ENCODE results near the gene HSD17B1. TPM values are rescaled to one million over a fixed set of nuclear protein-coding genes. Genes with fewer than 3 reads are reported as not detected.

The HSD17B1 gene
- total and polyA plus RNA-seq, 2 of the 13 experiments (the other 11 are each of a cell fraction or from before 2014, with no cell fraction given): 0.54 to 0.93 TPM

DNA sequence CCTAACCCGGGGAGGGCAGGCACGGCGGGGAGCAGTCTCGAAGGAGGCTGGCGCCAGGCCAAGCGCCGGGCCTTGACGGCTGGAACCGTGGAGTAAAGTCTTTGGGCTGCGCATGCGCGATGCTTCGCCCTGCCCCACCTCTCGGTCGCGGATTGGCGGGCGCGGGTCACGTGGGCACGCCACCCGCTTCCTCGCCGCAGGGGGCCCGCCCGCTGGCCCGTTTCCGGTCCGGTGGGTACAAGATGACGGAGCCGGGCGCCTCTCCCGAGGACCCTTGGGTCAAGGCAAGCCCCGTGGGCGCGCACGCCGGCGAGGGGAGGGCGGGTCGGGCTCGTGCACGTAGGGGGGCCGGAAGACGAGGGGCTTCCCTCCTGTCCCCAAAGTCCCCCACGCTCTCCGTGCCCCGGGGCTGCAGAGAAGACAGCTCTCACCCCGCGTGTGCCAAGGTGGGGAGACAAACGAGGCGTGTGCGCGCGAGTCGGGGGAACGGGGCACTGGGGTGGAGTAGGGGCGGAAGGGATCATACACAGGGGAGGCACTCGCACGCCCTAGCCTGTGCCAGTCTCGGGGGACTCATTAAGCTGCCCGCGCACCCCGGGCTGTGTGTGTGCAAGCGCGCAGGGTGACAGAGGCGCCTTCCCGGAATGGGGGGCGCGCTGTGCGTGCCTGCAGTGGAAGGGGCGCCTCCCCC lies 14.3 kb downstream of the HSD17B1 start, which contains the start of gene MLX (continued):
- TF ChIP-seq BCL6 (CRISPR knock-in tag; IDR thresholded peaks at IDR 0.05) (peak; percentile 26), GPN1 (CRISPR knock-in tag; IDR thresholded peaks at IDR 0.05; ENCODE audit: borderline replicate concordance) (no peak), KDM5A (IDR thresholded peaks at IDR 0.05; ENCODE audit: borderline replicate concordance, low read length) (no peak; the same call in 1 of the 2 replicates), NONO (IDR thresholded peaks at IDR 0.05) (no peak), NONO (CRISPR knock-in tag; conservative IDR thresholded peaks at IDR 0.05) (peak; percentile 83), ZNF652 (CRISPR knock-in tag; IDR thresholded peaks at IDR 0.05; ENCODE audit: borderline replicate concordance, low read depth) (no peak; the same call in 1 of the 2 replicates), SNRNP70 (IDR thresholded peaks at IDR 0.05; ENCODE audit: low read depth, low read length) (no peak), ZNF598 (CRISPR knock-in tag; IDR thresholded peaks at IDR 0.05; ENCODE audit: borderline replicate concordance) (no peak), ZNF496 (CRISPR knock-in tag; IDR thresholded peaks at IDR 0.05; ENCODE audit: insufficient replicate concordance) (no peak), ONECUT2 (CRISPR knock-in tag; IDR thresholded peaks at IDR 0.05) (no peak), ZNF614 (CRISPR knock-in tag; IDR thresholded peaks at IDR 0.05; ENCODE audit: borderline replicate concordance) (peak; percentile 75), MATR3 (CRISPR knock-in tag; IDR thresholded peaks at IDR 0.05) (no peak), BHLHE40 (IDR thresholded peaks at IDR 0.05; ENCODE audit: low read length) (no peak; the same call in 1 of the 2 replicates), POGZ (CRISPR knock-in tag; IDR thresholded peaks at IDR 0.05) (peak; percentile 84), XBP1 (CRISPR knock-in tag; IDR thresholded peaks at IDR 0.05) (no peak), ZNF569 (CRISPR knock-in tag; IDR thresholded peaks at IDR 0.05; ENCODE audit: borderline replicate concordance) (no peak), ZNF232 (CRISPR knock-in tag; IDR thresholded peaks at IDR 0.05; ENCODE audit: borderline replicate concordance) (0 out of 2 replicates have a peak, but pooled peaks have one; percentile 23), ZBTB38 (CRISPR knock-in tag; IDR thresholded peaks at IDR 0.05) (no peak; the same call in 1 of the 2 replicates), ZNF296 (CRISPR knock-in tag; conservative IDR thresholded peaks at IDR 0.05) (no peak), POLR2AphosphoS5 (IDR thresholded peaks at IDR 0.05; ENCODE audit: low read depth, low read length) (peak; percentile 69)
- TF ChIP-seq, protein P1, sequence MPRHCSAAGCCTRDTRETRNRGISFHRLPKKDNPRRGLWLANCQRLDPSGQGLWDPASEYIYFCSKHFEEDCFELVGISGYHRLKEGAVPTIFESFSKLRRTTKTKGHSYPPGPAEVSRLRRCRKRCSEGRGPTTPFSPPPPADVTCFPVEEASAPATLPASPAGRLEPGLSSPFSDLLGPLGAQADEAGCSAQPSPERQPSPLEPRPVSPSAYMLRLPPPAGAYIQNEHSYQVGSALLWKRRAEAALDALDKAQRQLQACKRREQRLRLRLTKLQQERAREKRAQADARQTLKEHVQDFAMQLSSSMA (CRISPR knock-in tag; IDR thresholded peaks at IDR 0.05): peak; percentile 92
- TF ChIP-seq, protein P2, sequence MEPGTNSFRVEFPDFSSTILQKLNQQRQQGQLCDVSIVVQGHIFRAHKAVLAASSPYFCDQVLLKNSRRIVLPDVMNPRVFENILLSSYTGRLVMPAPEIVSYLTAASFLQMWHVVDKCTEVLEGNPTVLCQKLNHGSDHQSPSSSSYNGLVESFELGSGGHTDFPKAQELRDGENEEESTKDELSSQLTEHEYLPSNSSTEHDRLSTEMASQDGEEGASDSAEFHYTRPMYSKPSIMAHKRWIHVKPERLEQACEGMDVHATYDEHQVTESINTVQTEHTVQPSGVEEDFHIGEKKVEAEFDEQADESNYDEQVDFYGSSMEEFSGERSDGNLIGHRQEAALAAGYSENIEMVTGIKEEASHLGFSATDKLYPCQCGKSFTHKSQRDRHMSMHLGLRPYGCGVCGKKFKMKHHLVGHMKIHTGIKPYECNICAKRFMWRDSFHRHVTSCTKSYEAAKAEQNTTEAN (CRISPR knock-in tag; conservative IDR thresholded peaks at IDR 0.05): no peak
- TF ChIP-seq, protein P3, sequence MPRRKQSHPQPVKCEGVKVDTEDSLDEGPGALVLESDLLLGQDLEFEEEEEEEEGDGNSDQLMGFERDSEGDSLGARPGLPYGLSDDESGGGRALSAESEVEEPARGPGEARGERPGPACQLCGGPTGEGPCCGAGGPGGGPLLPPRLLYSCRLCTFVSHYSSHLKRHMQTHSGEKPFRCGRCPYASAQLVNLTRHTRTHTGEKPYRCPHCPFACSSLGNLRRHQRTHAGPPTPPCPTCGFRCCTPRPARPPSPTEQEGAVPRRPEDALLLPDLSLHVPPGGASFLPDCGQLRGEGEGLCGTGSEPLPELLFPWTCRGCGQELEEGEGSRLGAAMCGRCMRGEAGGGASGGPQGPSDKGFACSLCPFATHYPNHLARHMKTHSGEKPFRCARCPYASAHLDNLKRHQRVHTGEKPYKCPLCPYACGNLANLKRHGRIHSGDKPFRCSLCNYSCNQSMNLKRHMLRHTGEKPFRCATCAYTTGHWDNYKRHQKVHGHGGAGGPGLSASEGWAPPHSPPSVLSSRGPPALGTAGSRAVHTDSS (CRISPR knock-in tag; conservative IDR thresholded peaks at IDR 0.05): no peak
- TF ChIP-seq, protein P4, sequence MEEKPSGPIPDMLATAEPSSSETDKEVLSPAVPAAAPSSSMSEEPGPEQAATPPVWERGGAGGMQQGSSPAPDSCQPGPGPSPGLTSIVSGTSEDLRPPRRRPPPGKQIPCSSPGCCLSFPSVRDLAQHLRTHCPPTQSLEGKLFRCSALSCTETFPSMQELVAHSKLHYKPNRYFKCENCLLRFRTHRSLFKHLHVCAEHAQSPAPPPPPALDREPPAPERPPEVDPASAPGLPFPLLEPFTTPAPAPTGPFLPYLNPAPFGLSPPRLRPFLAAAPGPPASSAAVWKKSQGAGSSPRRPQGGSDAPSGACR (CRISPR knock-in tag; IDR thresholded peaks at IDR 0.05): peak; percentile 98; the same call in 1 of the 2 replicates
- TF ChIP-seq, protein P5, sequence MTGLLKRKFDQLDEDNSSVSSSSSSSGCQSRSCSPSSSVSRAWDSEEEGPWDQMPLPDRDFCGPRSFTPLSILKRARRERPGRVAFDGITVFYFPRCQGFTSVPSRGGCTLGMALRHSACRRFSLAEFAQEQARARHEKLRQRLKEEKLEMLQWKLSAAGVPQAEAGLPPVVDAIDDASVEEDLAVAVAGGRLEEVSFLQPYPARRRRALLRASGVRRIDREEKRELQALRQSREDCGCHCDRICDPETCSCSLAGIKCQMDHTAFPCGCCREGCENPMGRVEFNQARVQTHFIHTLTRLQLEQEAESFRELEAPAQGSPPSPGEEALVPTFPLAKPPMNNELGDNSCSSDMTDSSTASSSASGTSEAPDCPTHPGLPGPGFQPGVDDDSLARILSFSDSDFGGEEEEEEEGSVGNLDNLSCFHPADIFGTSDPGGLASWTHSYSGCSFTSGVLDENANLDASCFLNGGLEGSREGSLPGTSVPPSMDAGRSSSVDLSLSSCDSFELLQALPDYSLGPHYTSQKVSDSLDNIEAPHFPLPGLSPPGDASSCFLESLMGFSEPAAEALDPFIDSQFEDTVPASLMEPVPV (CRISPR knock-in tag; IDR thresholded peaks at IDR 0.05): peak; percentile 99
